Astrocyte (in vitro differentiated cells and primary cell): ENCODE results near the gene ART5.

Experiments
- CTCF ChIP-seq: IDR thresholded peaks from 2 replicates; pipeline ENCODE4 v1.5.1; 2011; ENCODE audit warnings: low read depth, mild to moderate bottlenecking, inconsistent platforms, low read length, moderate library complexity; ENCODE audit not compliant: insufficient read depth
- EZH2 ChIP-seq: IDR thresholded peaks from 2 replicates; pipeline ENCODE4 v1.6.1; 2012; ENCODE audit warnings: mild to moderate bottlenecking, low read length, inconsistent platforms; ENCODE audit not compliant: insufficient read depth

- TF ChIP-seq CTCF (no peak), EZH2 (no peak)
These were observed 601 bp downstream of the ART5 start for GRCh38 chr11:3641191-3641590.
